ENCODE measurements around the gene SEMA4D. TPM values are rescaled to one million over a fixed set of nuclear protein-coding genes. Genes with fewer than 3 reads are reported as not detected.

Gene SEMA4D
- polyA plus RNA-seq, 5 donors = 20.9 to 26.7 (median 21.4) TPM

- peak; percentile 65 to 82 for DNase-seq
These were observed 109.6 kb downstream of the SEMA4D start for GRCh38 chr9:89388084-89388867.

- DNase-seq = no peak
These were observed 110.6 kb downstream of the SEMA4D start for GRCh38 chr9:89387197-89387849.

DNA sequence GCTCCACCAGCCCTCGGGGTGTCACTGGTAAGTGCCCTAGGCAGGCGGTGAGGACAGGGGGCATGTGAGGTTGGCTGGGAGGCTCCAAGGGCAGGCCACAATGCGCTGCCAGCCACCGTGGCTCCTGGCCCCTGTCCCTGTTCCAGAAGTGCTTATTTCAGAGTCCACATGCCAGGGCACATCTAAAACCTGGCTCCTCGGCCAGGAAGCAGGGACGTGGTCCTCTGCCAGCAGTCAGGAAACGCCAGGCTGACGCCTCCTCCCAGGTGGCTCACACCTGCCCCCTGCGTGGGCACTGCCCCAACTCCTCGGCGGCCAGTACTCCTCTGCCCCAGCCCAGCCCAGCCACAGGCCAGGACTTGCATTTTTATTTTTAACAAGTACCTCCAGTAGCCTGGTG lies 111.1 kb downstream of the SEMA4D start:
- DNase-seq = no peak

DNA sequence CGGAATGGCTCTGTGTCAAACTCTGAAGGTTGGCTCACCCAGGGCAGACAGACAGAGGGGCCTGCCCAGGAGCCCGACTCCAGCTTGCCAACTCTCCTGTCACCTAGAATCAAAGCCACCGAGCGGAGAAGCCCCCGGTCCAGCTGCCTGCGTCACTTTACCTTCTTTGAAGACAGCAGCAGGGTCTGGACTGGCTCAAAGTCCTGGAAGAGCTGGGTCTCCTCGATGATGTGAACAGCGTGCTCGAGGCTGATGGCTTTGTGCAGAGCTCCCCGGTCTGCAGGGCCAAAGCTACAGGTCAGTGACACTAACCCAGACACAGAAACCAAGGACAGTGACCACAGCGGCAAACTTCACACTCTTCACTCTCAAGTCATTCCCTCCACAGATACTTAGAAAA lies 111.7 kb downstream of the SEMA4D start:
- no peak for DNase-seq

- DNase-seq = no peak
These were observed 113.1 kb downstream of the SEMA4D start for GRCh38 chr9:89384783-89385182.

GRCh38 chr9:89383721-89384300 lies 114.1 kb downstream of the SEMA4D start:
- no peak for DNase-seq

- no peak for DNase-seq
These were observed 114.7 kb downstream of the SEMA4D start for GRCh38 chr9:89383030-89383720.

- DNase-seq = no peak
These were observed 115.6 kb downstream of the SEMA4D start for GRCh38 chr9:89382026-89382986.

DNA sequence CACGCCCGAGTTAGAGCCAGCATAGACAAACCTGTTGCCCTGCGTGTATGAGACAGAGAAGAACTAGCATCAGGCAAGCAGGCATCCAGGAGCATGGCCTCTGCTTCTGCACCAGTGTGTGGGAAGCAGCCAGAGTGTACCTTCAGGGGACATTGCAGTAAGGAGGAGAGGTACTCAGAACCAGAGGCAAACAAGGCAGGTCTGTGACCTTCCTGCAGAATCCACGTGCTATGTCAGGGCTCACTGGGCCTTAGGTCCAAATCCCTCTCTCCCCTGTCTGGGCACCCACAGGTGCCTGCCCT lies 116.7 kb downstream of the SEMA4D start:
- no peak for DNase-seq

GRCh38 chr9:89380437-89381307 lies 117.2 kb downstream of the SEMA4D start:
- DNase-seq = no peak

- no peak for DNase-seq
These were observed 118.3 kb downstream of the SEMA4D start for GRCh38 chr9:89379508-89380115.

DNA sequence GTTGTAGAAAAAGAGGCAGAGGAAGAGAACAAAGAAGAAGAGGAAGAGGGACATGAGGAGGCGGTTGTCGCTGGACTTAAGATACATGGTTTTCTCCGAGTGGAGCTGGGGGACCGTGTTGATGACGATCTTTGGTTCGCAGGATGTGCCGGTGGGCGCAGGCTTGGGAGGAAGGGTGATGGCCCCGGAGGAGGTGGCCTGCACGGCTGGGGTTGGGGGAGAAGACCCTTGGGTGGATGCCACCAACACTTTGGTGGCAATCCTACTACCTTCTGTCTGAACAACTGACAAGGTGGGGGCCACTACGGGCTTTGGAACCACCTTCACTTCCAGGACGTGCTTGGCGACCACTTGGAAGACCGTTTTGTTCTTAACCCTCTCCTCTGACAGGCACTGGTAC lies 118.9 kb downstream of the SEMA4D start:
- DNase-seq = no peak

DNA sequence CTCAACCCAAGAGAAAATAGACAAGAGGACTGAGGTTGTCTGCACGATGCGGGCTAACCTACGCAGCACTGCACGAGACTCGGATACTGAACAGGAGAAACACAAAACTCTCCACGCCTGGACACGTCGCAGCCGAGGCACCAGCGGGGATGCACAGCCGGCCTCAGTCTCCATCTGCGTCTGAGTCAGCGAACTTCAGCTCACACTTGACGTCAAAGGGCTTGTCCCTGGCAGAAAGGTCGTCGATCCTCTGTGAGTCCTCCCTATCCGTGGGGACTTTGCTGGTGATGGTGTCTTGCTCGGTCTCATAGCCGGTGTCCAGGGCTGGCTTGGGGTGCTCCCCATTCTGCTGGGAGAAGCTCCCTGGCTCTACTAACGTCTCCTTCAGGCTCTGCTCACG lies 119.4 kb downstream of the SEMA4D start:
- no peak for DNase-seq

DNA sequence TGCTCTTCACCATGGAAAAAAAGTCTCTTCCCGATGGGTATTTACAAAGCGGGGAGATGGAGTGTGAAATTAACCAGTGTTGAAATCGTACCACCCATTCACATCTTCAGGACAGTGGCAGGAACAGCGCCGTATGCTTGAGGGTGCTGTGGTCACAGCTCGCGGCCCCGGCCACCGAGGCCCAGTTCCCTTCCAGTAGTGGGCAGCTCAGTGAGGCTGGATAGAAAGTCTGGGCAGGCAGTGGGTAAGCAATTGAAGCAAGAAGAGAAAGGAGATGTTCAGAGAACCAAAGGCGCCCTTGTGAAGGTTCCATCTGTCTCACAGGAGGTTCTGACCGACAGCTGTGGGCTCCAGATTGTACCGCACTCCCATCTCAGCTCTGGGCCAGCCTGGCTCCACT lies 120.5 kb downstream of the SEMA4D start:
- no peak for DNase-seq

DNA sequence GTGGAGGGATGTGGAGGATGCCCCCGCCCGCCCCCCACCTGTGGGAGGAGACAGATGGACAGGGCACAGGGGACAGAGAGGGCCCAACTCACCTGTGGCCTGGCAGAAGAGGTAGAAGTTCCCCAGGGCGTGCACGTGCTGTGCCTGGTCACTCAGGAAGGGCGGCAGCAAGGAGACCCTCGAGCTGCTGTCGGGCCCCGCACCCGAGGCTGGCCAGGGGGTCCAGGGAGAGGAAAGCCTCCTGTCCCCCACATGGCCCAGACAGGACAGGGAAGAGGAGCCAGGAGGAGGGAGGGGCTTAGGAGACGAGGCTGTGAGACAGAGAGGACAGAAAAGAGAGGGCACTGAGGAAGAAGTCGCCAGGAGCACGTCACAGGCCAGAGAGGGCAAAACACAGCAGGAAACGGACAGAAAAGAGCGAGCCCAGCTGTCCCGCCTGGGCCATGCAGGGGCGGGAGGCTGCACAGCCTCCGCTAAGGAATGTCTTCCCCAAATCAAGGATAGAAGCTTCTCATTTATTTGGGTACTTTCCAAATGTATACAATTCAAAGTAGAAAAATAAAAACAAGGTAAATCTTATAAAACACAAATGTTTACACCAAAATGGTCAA lies 121.1 kb downstream of the SEMA4D start:
- DNase-seq = no peak

DNA sequence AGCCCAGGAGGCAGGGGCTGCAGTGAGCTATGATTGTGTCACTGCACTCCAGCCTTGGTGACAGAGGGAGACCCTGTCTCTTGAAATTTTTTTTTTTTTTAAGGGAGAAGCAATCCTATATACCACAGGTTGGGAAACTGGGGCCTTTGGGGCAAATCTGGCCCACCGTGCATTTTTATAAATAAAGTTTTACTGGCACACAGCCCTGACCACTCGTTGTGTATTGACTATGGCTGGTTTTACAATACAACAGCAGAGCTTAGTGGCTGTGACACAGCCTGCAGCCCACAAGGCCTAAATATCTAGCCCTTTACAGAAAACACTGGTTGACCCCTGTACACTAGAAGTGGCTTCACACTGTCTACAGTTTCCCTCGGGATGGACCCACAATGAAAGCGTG lies 121.6 kb downstream of the SEMA4D start:
- no peak for DNase-seq

GRCh38 chr9:89375191-89375760 lies 122.6 kb downstream of the SEMA4D start:
- DNase-seq = no peak

GRCh38 chr9:89374176-89374575 lies 123.7 kb downstream of the SEMA4D start:
- DNase-seq = no peak

- no peak for DNase-seq
These were observed 124.9 kb downstream of the SEMA4D start for GRCh38 chr9:89372979-89373378.

All from right lung (tissue), 5 donors.